Type B pancreatic cell (in vitro differentiated cells): ENCODE data around the gene LIMS1. TPM values are rescaled to one million over a fixed set of nuclear protein-coding genes. Genes with fewer than 3 reads are reported as not detected.
"Not testable (repeated sequence)": the region's sequence is repeated elsewhere in the genome, so short reads cannot be mapped to it uniquely, and the experiment has no call there.

Experiments used
- DNase-seq: peaks from one replicate; pipeline ENCODE4 v3.0.0; 2021; ENCODE audit warnings: mixed read lengths; ENCODE audit not compliant: unreplicated experiment; ENCODE audit errors: extremely low spot score
- H3K27ac Mint-ChIP-seq: 2 replicates; pipeline ENCODE4 v1.8.0; 2021; ENCODE audit warnings: mild to moderate bottlenecking, mixed read lengths
- H3K27me3 Mint-ChIP-seq: 2 replicates; pipeline ENCODE4 v1.8.0; 2021; ENCODE audit warnings: mixed read lengths
- H3K36me3 Mint-ChIP-seq: 2 replicates; pipeline ENCODE4 v1.8.0; 2021; ENCODE audit warnings: mixed read lengths
- H3K4me1 Mint-ChIP-seq: one replicate; pipeline ENCODE4 v1.8.0; 2021; ENCODE audit warnings: mixed read lengths; ENCODE audit not compliant: unreplicated experiment
- H3K4me3 Mint-ChIP-seq: 2 replicates; pipeline ENCODE4 v1.8.0; 2021; ENCODE audit warnings: mild to moderate bottlenecking, mixed read lengths
- H3K9me3 Mint-ChIP-seq: 2 replicates; pipeline ENCODE4 v1.8.0; 2021; ENCODE audit warnings: mixed read lengths
- total RNA-seq: library from RNA; stranded (reverse); gene quantifications from 2 replicates; pipeline ENCODE4 v1.2.1, GENCODE V29; 2021; ENCODE audit warnings: low replicate concordance
- TF ChIP-seq, protein P1 (sequence below): fragments of 200-600 bp; sonication (generic); conservative IDR thresholded peaks from 2 replicates; pipeline ENCODE4 v1.5.0; 2021; ENCODE audit warnings: antibody characterized with exemption, mild to moderate bottlenecking

LIMS1 gene
- total RNA-seq, 1 donor from 2014 or later, result 43.5 TPM

DNA sequence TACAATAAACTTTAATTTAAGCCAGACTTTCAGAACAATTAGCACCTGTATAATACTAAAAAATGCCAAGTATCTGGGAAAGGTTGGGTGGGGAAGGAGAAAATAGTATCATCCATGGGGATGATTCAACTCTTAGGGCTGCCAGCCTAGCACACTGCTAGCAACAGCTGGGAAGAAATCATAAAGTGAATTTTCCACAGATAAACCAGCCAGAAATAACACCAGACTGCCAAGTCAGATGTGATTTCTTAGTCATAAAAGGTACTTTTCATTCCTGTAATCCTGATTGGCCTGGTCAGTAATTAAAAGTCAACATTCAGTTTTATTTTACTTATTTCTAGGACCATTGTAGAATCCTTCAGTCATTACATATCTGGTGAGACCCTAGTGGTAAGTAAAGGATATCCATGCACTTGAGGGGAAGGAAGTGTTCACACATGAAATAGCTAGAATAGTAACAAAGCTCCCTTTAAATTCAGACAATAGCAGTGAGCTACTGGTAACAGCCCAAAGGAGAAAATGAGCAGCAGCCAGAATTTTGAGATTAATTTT is 59.4 kb downstream of the LIMS1 start:
- no peak for DNase-seq
- H3K4me3 Mint-ChIP-seq, result no peak overlapping the region
- H3K27me3 Mint-ChIP-seq, result no peaks in the 10 kb centered on the region
- peaks cover 30% of the 10 kb centered on the region for H3K4me1 Mint-ChIP-seq
- H3K36me3 Mint-ChIP-seq, result no peaks in the 10 kb centered on the region
- H3K27ac Mint-ChIP-seq, result no peak overlapping the region
- TF ChIP-seq, protein P1, sequence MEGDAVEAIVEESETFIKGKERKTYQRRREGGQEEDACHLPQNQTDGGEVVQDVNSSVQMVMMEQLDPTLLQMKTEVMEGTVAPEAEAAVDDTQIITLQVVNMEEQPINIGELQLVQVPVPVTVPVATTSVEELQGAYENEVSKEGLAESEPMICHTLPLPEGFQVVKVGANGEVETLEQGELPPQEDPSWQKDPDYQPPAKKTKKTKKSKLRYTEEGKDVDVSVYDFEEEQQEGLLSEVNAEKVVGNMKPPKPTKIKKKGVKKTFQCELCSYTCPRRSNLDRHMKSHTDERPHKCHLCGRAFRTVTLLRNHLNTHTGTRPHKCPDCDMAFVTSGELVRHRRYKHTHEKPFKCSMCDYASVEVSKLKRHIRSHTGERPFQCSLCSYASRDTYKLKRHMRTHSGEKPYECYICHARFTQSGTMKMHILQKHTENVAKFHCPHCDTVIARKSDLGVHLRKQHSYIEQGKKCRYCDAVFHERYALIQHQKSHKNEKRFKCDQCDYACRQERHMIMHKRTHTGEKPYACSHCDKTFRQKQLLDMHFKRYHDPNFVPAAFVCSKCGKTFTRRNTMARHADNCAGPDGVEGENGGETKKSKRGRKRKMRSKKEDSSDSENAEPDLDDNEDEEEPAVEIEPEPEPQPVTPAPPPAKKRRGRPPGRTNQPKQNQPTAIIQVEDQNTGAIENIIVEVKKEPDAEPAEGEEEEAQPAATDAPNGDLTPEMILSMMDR, result peak; percentile 68
- H3K9me3 Mint-ChIP-seq, result no peaks in the 10 kb centered on the region

DNA sequence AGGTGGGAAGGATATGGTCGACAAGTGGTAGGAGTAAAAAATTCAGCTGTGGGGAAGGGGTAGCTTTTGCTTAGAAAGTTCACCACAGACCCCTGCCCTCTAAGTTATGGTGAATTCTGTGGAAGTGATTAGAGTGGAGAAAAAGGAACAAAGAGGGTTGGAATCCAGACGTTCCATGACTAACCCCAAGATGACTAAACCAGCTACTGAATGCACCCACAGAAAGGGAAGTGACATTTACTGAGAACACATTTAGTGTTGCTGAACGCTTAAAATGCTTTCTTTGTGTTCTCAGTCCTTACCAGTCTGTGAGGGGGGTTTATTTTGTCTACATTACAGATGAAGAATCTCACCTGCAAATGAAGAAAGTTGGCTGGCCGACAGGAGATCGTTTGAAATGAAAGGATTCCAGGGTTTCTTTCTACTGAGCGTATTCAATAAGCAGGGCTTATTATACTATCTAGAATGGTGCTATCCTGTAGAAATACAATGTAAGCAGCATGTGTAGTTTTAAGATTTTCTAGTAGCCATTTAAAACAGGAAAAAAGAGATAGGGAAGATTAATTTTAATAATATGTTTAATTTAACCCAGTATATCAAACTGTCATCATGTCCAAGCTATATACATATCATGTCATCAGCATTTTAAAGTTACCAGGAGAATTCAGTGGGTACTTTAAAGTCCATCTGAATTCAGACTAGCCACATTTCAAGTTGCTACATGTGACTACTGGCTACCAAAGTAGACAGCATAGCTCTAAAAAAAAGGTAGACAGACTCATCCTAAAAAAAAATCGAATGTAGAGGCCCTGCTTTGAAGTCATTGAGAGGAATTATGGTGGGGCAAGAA is 60.1 kb downstream of the LIMS1 start:
- Mint-ChIP-seq H3K4me3 (no peak overlapping the region), H3K27ac (peak overlapping the region; percentile 10), H3K36me3 (no peaks in the 10 kb centered on the region), H3K27me3 (no peaks in the 10 kb centered on the region), H3K4me1 (peaks cover 28% of the 10 kb centered on the region), H3K9me3 (no peaks in the 10 kb centered on the region)
- no peak for DNase-seq
- TF ChIP-seq, protein P1, result no peak

DNA sequence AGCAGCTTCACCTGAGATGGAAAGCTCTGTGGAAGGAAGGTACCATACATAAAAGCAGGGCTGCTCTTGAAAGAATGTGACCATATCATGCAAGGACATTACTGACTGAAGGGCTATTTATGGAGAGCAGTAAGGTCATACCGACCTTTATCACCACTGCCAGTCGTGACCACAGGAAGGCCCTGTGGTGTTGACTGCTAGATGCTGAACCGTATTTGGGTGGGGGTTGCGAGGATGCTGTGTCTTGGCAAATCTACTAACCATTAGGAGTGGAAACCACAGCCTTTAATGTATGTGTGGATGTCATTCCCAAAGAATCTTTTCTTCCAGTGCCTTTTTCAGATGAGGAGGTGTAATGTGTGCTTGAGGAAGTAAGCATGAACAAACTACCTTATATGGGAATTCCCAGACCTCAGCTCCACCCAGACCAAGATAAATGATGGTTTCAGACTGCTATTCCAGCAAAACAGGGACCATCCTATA is 60.8 kb downstream of the LIMS1 start:
- Mint-ChIP-seq H3K9me3 (no peaks in the 10 kb centered on the region), H3K27ac (peak overlapping the region; percentile 10), H3K4me1 (peaks cover 24% of the 10 kb centered on the region), H3K4me3 (no peak overlapping the region), H3K27me3 (no peaks in the 10 kb centered on the region), H3K36me3 (no peaks in the 10 kb centered on the region)
- no peak for DNase-seq
- TF ChIP-seq, protein P1, result no peak

DNA sequence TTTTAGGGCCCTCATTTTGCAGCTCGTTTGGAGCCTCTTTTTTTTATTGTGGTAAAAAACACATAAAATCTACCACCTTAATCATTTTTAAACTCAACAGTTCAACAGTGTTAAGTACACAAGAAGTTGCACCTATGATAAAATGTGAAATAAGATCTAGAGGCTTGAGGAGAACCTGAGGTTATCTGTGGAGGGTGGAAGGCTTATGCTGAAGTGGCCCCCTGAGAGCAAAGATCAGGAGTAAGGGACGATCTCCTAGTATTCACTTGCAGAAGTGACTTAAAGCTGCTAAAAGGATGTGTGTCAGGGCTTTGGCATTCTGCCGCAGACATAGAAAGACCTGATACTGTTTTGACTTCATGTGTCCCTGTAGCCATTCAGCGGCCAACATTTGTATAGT is 61.5 kb downstream of the LIMS1 start:
- peaks cover 24% of the 10 kb centered on the region for H3K4me1 Mint-ChIP-seq
- not testable (repeated sequence) for DNase-seq, H3K36me3 Mint-ChIP-seq, H3K4me3 Mint-ChIP-seq, H3K27ac Mint-ChIP-seq, H3K9me3 Mint-ChIP-seq, H3K27me3 Mint-ChIP-seq

- peaks cover 24% of the 10 kb centered on the region for H3K4me1 Mint-ChIP-seq
- not testable (repeated sequence) for H3K27ac Mint-ChIP-seq, DNase-seq, H3K4me3 Mint-ChIP-seq, H3K27me3 Mint-ChIP-seq, H3K9me3 Mint-ChIP-seq, H3K36me3 Mint-ChIP-seq
- TF ChIP-seq, protein P1, result peak; percentile 45
These were observed 63.0 kb downstream of the LIMS1 start for GRCh38 chr2:108597105-108597744.

DNA sequence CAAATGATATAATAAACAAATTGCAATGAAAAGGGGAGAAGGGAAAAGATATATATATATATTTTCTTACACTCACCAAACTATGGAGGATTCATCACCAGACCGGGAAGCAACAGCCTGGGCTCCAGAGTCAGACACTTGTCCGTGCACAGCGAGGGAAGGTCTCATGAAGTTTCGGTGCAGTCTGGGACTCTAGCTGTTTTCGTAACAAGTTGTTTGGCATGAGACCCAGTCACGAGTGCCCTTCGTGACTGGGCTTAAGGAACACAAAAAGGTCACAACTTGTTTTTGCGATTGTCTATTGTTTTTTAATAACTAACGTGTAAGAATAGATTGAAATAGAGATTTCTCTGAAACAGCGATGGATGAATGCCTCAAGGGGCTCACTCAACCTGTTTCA is 66.9 kb downstream of the LIMS1 start:
- not testable (repeated sequence) for H3K36me3 Mint-ChIP-seq, H3K27ac Mint-ChIP-seq, H3K4me1 Mint-ChIP-seq, H3K9me3 Mint-ChIP-seq, DNase-seq, H3K27me3 Mint-ChIP-seq, H3K4me3 Mint-ChIP-seq
